ENCODE data around the gene ZNF561. TPM values are rescaled to one million over a fixed set of nuclear protein-coding genes. Genes with fewer than 3 reads are reported as not detected.
A peak's percentile ranks its signal among the peaks of the same experiment; 100 is the strongest.

ZNF561 gene
- total RNA-seq, 1 experiment from 2014 or later = 18.4 TPM

DNA sequence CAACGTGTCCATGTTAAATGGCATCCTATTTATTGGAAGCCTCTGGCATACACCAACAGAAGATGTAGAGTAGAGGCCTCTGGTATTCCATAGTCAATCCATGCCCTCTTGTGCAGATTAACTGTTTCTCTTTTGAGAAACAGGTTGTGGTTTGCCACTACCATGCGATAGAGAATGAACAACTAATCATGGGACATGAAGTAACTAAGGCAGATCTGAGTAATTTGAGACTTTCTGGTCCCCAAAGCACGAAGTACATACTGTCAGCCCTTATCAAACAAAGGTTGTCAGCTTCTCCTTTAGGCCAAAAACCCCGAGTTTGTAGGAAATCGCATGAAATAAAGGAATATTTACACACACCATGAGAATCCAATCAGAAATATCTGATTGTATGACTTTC is 40.3 kb downstream of the ZNF561 start:
- no peak for DNase-seq (ENCODE audit: low spot score)

DNA sequence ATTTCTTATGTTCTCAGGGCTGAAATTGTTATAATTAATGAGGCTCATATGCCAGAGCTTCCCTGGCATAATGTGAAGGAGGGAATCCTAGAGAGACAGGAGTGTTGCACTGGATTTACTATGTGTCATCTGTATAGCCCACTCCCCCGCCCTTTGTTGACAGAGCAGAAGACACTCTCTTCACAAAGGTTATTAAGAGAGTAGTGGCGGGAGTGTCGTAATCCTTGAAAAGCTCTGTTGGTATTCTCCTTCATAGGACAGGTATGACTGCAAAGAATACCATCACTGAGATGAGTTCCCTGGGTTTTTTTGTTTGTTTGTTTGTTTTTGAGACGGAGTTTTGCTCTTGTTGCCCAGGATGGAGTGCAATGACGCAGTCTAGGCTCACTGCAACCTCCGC is 50.8 kb downstream of the ZNF561 start:
- no peak for DNase-seq (ENCODE audit: low spot score)

DNA sequence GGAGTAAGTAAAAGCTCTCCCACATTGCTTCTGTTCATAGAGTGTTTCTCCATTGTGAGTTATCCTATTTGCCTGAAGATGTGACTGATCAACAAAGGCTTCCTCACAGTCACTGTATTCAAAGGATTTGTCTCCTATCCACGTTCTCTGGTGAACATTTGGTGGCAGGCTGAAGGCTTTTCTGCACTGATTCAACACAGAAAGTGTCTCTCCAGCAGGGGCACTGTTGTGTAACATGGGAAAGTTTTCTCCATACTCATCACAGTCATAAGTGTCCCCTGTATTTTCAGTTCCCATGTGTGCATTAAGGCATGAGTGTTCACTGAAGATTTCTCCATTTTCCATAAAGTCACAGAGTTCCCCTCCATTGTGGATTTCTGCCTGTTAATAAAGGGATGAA is 54.3 kb downstream of the ZNF561 start:
- DNase-seq (ENCODE audit: low spot score) = no peak

DNA sequence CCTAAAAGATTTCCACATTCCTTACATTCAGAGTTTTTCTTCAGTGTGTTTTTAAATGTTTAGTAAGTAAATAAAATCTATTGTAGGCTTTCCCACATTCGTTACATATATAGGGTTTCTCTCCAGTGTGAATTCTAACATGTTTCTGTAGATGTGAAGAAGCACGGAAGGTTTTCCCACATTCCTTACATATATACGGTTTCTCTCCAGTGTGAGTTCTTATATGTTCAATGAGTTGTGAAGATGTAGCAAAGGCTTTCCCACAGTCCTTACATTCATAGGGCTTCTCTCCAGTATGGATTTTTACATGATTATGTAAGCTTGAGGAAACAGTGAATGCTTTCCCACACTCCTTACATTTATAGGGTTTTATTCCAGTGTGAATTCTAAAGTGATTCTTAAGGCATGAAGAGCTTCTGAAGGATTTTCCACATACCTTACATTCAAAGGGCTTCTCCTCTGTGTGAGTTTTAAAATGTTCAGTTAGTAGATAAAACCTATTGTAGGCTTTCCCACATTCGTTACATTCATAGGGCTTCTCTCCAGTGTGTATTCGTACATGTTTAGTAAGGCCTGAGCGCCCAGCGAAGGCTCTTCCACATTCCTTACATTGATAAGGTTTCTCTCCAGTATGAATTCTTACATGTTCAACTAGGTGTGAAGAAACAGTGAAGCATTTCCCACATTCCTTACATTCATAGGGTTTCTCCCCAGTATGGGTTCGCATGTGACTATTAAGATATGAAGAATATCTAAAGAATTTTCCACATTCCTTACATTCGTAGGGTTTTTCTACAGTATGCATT is 54.9 kb downstream of the ZNF561 start:
- DNase-seq (ENCODE audit: low spot score) = peak; percentile 29

Other genes with a start within 250 kb of the ZNF561 start
- gene ZNF266, start 185.7 kb downstream of the ZNF561 start, total RNA-seq (2014; rRNA removed; shearing (Covaris generic)) = 8.3 and 11.8 TPM in 2 replicates
- 0.02 TPM in 1 of 2 replicates, not detected in the other for gene ZNF560, start 122.6 kb downstream of the ZNF561 start, total RNA-seq (2014; rRNA removed; shearing (Covaris generic))
- gene ZNF426, start 82.6 kb downstream of the ZNF561 start, total RNA-seq (2014; rRNA removed; shearing (Covaris generic)) = 6.7 and 13.1 TPM in 2 replicates
- 22.6 and 24.6 TPM in 2 replicates for gene ZNF121, start 36.7 kb downstream of the ZNF561 start, total RNA-seq (2014; rRNA removed; shearing (Covaris generic))
- gene ZNF562, start 53.9 kb upstream of the ZNF561 start, total RNA-seq (2014; rRNA removed; shearing (Covaris generic)) = 21.8 and 32.9 TPM in 2 replicates
- 3.4 and 4.0 TPM in 2 replicates for gene ZNF846, start 147.5 kb upstream of the ZNF561 start, total RNA-seq (2014; rRNA removed; shearing (Covaris generic))
- gene FBXL12, start 197.8 kb upstream of the ZNF561 start, total RNA-seq (2014; rRNA removed; shearing (Covaris generic)) = 8.8 and 12.7 TPM in 2 replicates
- 598 and 736 TPM in 2 replicates for gene UBL5, start 206.7 kb upstream of the ZNF561 start, total RNA-seq (2014; rRNA removed; shearing (Covaris generic))
- gene PIN1, start 214.1 kb upstream of the ZNF561 start, total RNA-seq (2014; rRNA removed; shearing (Covaris generic)) = 73.2 and 94.3 TPM in 2 replicates

Data from H4 (cell line).